GM19238 (cell line): ENCODE results near the gene BDH1.
A peak's percentile ranks its signal among the peaks of the same experiment; 100 is the strongest.

ENCODE experiments used
- DNase-seq: peaks from one replicate; pipeline ENCODE4 v3.0.0; 2011; ENCODE audit warnings: low spot score; ENCODE audit not compliant: insufficient read length

BDH1 gene

GRCh38 chr3:197507541-197507940 is 48.2 kb downstream of the BDH1 start:
- no peak for DNase-seq

- DNase-seq, result no peak
Observed at GRCh38 chr3:197507081-197507480, 48.7 kb downstream of the BDH1 start.

DNA sequence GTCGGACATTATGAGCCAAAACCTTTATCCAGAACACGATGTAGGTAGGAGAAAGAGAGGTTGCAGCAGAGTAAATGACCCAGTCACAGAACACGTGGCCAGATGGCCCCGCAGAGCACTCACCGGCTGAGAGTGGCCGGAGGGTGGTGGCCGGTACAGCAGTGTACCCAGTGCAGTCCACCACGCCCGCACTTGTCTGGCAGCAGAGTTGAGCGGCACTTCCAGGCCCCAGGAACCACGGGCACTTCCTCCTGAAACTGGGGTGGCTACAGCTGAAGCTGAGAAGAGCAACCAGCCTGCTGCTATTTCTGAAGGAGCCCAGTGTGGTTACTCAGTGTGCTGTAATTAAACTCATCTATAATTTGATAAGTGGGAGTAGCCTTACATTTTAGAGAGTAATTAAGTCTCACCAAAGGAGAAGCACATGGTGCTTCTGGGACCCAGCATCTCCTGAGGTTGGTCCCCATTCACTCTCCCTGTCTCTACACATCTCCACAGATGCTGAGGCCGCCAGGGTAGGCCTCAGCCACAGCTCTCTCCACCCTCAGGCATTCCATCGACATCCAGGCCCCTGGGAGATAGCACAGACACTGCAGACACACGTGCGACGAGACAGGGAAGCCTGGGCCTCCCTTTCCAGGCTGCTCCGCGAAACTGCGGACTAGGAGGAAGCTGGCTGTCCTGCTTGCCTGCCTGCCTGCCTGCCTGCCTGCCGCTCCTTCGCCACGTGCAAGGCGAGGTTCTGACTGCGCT is 49.8 kb downstream of the BDH1 start:
- no peak for DNase-seq

- DNase-seq, result no peak
Observed at GRCh38 chr3:197504641-197505121, 51.1 kb downstream of the BDH1 start.

GRCh38 chr3:197504229-197504628 is 51.5 kb downstream of the BDH1 start:
- no peak for DNase-seq

GRCh38 chr3:197503652-197504051 is 52.1 kb downstream of the BDH1 start:
- no peak for DNase-seq

DNA sequence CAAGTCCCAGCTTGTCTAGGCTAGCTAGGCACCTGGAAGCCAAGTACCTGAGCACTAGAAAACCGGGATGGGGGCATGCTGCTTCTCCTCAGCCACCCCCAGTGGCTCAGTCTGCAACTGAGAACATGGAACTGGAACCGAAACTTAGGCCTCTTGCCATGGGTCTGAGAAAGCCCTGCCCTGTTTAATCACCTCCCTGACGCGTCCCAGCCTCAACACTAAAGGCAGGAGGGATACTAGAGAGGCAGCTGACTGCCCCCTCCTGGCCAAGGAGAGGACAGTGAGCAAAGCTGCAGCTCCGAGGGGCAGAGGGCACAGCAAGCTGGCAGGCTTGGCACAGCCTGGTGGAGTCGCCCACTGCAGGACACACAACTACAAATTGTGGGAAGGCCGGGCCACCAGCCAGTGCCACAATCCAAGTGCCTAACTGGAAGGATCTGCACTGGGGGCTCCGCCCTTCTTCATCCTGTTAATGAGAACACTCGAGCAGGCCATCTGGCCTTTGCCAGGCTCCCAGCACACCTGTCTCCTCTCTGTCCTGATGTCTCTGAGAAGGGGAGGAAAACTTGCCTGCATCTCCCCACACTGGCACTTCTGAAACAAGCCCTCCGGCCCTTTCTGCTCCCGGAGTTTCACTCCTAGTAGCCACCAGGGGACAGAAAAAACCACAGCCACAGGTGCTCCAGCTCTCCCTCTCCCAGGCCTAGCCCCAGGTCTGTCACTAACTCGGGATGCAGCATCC is 53.7 kb downstream of the BDH1 start:
- DNase-seq, result peak; percentile 69

- no peak for DNase-seq
Observed at GRCh38 chr3:197501496-197501878, 54.3 kb downstream of the BDH1 start.

DNA sequence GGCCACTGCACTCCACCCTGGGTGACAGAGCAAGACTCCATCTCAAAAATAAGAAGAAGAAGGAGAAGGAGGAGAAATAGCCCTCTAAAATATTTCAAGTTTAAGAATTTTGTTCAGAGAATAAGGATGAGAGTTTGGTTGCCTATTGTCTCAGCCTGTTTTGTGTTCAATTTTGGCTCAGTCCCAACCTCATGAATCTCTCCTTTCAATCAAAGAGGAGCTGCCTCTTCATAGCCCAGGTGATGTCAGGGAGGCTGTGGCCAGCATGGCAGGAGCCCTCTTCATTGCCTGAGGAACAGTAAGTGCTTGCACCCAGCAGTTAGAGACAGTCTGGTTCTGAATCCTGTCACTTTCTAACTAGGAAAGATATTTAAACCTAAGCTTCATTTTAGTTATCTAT is 55.0 kb downstream of the BDH1 start:
- no peak for DNase-seq

- no peak for DNase-seq
Observed at GRCh38 chr3:197499427-197499826, 56.3 kb downstream of the BDH1 start.

DNA sequence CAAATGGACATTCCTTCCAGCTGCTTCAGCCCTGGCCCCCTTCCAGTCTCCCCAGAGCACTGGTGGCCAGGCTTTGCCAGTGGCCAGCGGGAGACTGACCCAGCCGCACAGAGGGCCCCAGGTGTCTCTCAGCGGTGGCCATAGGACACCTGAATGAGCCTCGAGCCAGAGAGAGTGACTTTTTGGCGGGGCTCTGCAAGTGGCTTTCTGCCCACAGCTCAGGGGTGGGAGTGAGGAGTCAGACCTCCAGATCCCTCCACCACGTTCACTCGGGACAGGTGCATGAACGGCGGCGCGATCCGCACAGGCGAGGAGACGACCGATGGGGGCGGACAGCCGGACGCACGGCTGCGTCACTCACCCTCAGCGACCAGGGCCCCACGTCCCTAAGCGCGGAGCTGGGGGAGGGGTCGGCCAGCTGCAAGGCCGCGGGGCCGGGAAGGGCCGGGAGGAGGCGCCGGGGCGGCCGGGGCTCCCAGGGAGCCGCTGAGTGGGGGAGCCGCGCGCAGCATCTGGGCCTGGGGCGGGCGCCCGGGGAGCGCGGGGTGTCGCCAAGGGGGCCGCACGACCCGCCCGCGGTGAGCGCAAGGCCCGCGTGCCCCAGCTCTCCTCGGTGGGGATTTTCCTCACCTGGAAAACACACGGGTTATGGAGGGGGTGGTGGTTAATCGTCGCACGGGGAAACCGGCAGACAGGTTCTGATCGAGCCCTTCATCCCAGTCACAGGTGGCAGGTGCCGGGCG is 57.1 kb downstream of the BDH1 start:
- DNase-seq, result no peak

GRCh38 chr3:197496746-197497125 is 59.0 kb downstream of the BDH1 start:
- no peak for DNase-seq

- no peak for DNase-seq
Observed at GRCh38 chr3:197495999-197496745, 59.6 kb downstream of the BDH1 start.

- peak; percentile 49 for DNase-seq
Observed at GRCh38 chr3:197495499-197495898, 60.3 kb downstream of the BDH1 start.

- no peak for DNase-seq
Observed at GRCh38 chr3:197495059-197495455, 60.7 kb downstream of the BDH1 start.

DNA sequence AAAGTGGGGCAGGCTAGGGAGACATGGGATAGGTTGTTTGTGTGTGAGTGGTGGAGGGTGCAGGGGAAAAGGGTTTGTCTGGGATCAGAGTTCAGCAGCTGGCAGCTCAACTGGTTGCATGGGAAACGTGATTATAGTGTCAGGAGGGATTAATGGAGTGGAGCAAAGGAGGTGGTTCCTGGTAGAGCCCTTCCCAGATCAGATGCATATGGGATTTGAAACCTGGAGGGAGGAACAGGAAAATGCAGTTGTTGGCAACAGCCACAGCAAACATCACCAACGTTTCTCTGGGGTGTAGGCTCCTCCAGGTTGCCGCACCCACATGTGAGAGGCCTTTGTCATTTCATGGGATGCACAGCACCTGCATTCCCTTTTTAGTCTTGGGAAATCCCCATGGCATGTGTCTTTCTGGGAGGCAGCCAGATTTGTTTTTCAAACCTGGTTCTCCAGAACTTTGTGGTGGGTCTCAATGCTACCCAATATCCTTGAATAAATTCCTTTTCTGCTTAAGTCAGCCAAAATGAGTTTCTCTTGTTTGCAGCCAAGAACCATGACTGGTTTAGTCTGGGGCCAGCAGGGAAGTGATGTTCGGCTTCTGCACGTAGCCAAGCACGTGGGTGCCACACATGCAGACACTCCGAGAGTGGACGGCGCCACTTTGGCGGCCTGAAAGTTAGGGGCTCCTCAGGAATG is 61.3 kb downstream of the BDH1 start:
- DNase-seq, result no peak

DNA sequence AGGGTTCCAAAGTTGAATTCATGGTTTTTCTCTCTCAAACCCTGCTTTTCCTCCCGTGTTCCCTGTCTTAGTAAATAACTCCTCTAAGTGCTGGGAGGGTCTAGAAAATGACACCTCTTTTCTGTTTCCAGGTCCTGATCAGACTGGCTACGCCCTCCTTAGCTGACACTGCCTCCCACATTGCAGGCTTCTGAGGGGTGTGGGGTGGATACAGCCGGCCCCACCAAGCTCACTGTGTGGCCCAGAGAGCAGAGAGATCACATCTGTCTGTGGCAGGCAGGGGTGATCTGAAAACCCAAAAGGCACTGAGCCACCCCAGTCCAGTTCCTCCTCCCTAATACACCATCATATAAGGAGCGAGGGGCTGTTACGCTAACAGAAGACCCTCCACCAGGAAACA is 62.7 kb downstream of the BDH1 start:
- no peak for DNase-seq

DNA sequence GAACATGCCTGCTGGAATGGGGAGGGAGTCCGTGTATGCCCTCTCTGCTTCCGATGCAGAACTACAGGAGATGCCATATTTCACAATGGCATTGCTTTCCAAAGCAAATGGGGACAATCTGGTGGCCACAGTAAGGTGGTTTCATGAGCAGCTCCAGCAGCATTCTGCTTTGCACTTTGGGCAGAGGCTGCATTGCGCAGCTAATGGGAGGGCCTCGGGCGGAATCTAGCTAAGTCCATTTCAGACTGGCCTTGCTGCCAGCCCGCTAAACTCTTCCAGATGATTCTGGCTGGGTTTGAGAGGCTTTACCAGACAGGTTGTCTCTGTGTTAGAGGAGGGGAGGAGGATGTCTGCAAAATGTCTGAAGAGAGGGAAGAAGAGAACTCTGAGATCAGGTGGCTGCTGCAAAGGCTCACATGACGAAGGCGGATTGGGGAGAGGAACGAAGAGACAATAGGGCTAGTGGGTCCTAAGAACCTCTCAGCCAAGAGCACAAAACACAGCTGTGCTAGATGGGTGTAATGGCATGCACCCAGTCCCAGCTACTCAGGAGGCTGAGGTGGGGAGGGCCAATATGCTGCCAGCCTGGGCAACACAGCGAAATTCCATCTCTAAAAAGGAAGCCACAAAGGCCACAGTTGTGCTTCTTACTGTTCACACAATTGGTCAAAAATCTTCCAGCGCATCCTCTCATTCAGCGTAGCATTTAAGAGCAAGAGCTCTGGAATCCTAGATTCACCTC is 63.7 kb downstream of the BDH1 start:
- no peak for DNase-seq

GRCh38 chr3:197491478-197491877 is 64.3 kb downstream of the BDH1 start:
- DNase-seq, result no peak
